GM18519 (cell line): Measurements from ENCODE around the gene ZSCAN22.
"Not testable (repeated sequence)": the region's sequence is repeated elsewhere in the genome, so short reads cannot be mapped to it uniquely, and the experiment has no call there.

ENCODE experiments used
- ATAC-seq: cut with Tn5 transposase; IDR thresholded peaks from one replicate; pipeline ENCODE4 v1.9.1; 2021; ENCODE audit warnings: mild to moderate bottlenecking, moderate library complexity; ENCODE audit not compliant: unreplicated experiment, low FRiP score

The ZSCAN22 gene

GRCh38 chr19:58368561-58369360, 42.0 kb downstream of the ZSCAN22 start:
- ATAC-seq: no peak

DNA sequence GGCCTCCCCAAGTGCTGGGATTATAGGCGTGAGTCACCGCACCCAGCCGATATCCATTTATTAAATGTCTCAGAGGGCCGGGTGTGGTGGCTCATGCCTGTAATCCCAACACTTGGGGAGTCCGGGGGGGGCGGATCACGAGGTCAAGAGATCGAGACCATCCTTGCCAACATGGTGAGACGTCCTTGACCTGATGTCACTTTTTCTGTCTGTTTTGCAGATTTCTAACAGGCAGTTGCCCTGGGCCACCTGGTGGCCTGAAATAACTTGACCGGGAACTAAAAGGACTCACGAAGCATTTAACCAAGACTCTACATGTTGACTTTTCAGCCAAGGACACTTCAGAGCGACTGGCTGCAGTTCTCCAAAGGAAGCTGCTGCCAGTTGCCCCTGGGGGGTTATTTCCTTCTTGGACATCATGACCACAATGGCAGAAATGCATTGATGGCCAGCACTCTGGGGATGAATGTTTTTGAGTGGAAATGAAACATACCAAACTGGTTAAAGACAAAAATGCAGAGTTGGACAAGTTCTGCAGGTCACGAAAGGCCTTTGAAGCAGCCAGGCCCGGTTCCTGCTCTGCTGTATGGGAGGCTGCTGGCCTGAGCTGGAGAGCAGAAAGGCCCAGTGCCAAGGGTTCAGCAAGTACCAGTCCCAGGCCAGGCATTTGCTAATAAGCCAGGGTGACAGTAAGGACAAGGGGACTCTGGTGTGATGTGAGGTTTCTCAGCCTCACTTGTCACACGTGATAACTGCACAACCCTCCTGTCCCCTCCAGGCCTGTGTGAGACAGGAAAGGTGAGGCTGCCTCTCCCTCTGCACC, 45.7 kb downstream of the ZSCAN22 start:
- ATAC-seq: no peak

- no peak for ATAC-seq
These were observed 47.4 kb downstream of the ZSCAN22 start for GRCh38 chr19:58374200-58374599.

GRCh38 chr19:58376724-58377123, 49.9 kb downstream of the ZSCAN22 start:
- ATAC-seq: not testable (repeated sequence)

- no peak for ATAC-seq
These were observed 52.5 kb downstream of the ZSCAN22 start for GRCh38 chr19:58379246-58379645.

GRCh38 chr19:58380037-58380661, 53.4 kb downstream of the ZSCAN22 start:
- no peak for ATAC-seq

GRCh38 chr19:58380662-58381459, 54.1 kb downstream of the ZSCAN22 start, which contains the start of gene ZNF837:
Gene ZNF837, minus strand, starts transcription at chr19:58381030. Its CDS starts 11,698 bp downstream, at chr19:58369332.
- ATAC-seq: peak; percentile 56

GRCh38 chr19:58381460-58382212, 54.8 kb downstream of the ZSCAN22 start:
- ATAC-seq: no peak

GRCh38 chr19:58382997-58383603, 56.3 kb downstream of the ZSCAN22 start:
- ATAC-seq: no peak

DNA sequence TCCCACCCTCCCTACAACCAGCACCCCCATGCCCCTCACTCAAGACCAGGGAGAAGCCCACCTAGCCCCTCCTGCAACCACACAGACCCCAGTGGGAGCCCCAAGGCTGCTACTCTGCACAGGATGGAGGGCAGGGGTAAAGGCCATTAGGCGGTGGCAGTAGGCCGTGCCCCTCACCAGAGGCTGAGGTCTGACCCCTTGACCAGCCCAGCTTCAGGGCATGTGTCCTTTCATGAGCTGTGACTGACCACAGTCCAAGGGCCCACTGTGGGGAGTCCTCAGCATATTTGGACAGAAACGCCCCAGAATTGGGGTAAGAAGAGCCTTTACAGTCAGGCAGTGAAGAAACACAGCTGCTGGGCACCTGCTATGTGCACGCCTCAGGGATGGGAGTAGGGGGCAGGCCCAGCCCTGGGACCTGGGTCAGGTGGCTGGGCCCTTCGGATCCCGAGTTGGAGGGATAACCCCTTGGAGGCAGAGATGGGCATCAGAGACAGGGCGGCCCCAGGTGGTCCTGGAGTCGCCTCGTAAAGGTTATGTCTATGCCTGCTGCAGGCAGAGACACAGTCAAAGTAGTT, 58.6 kb downstream of the ZSCAN22 start:
- no peak for ATAC-seq

DNA sequence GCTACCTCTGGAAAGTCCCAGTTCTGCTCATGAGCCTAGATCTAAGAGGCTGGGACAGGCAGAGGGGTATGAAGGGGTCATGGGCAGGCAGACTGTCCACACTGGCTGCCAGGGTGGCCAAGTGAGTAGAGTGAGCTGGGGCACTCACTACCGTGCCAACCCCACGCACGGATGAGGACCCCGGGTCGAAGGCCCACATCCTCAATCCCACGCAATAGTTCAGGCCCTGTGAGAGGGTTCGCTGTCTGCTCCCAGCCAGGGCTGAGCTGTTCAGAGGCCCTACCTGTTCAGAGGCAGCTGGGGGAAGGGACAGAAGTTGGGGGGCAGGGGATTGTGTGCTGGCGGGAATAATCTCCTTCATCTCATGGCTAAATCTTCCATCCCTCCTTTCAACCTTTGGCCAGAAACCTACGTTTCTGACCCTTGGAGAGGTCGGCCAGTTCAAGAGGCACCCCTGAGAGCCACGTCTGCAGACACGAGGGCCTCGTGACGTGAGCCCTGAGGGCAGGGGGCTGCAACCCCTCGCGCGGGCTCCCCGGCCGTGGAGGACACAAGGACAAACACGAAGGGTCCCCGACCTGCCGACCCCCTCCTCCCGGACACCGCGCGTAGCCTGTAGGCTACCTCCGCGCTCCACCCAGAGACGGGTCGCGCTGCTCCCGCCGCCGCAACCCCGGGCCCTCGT, 59.2 kb downstream of the ZSCAN22 start:
- ATAC-seq: peak; percentile 10

- ATAC-seq: peak; percentile 79
These were observed 60.0 kb downstream of the ZSCAN22 start, which contains the start of gene RPS5 for GRCh38 chr19:58386576-58387337. Gene RPS5, plus strand, starts transcription at chr19:58387269. Its CDS starts 869 bp downstream, at chr19:58388138.

DNA sequence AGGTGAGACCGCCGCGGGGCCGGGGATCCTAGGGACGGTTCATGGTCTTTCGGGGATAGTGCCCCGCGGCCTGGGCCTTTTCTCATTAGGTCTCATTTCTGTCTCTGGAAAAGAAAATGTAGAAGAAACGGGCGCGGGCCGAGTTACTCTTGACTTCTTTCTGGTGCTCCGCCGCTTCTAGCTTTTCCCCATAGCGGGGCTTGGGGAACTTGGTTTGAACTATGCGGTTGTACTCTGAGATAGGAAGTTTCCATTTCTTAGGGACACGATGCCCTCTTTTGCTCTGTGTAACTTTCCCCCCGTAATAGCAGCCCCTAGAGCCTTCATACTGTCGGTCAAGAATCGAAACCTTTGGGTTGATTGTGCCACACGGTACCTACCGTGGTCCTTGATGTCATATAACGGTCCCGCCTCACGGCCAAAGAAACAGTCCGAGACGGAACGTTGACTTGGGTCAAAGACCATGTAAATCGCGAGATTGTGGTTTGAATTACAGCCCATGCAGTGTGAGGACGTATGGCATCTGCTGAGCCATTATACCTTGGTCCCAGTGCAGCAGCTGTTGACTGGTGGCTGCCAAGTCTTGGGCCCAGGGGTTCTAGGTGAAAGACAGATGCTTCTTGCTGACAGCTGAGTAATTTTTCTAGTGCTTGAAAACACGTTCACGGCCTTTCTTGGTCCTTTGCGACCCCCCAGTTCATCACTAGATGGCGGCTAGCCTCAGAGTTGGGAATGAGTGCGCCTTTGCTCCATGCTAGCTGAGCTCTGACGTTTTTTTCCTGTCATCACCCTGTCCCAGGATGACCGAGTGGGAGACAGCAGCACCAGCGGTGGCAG, 60.8 kb downstream of the ZSCAN22 start:
- ATAC-seq: no peak

- no peak for ATAC-seq
These were observed 61.4 kb downstream of the ZSCAN22 start for GRCh38 chr19:58388175-58388526.
